Sigmoid colon (tissue), 4 donors: ENCODE data around the gene LRRC2.

Experiments
- CTCF ChIP-seq, 4 experiments: fragments of 450-650 bp in 3 of 4; fragments of 200-600 bp in 1 of 4; IDR thresholded peaks; one replicate each; pipeline ENCODE4 v1.5.1; 2016 to 2019; ENCODE audit warnings: antibody characterized with exemption in 4 of 4, mild to moderate bottlenecking in 3 of 4, moderate library complexity in 2 of 4
- EP300 ChIP-seq, 4 donors: sonication (generic); formaldehyde crosslinking; IDR thresholded peaks; one replicate each; pipeline ENCODE4 v1.6.1; 2017; ENCODE audit warnings: antibody characterized with exemption in 4 of 4
- POLR2A ChIP-seq, 2 donors: fragments of 450-650 bp; IDR thresholded peaks; one replicate each; pipeline ENCODE4 v1.6.1; 2016; ENCODE audit warnings: antibody characterized with exemption in 2 of 2, mild to moderate bottlenecking in 2 of 2, moderate library complexity in 2 of 2
- POLR2AphosphoS5 ChIP-seq, 4 donors: sonication (generic); formaldehyde crosslinking; IDR thresholded peaks; one replicate each; pipeline ENCODE4 v1.6.1; 2017; ENCODE audit warnings: antibody characterized with exemption in 4 of 4

GRCh38 chr3:46557814-46558183 is 8.3 kb downstream of the LRRC2 start:
- TF ChIP-seq POLR2A (IDR thresholded peaks at IDR 0.05) (no peak), CTCF (IDR thresholded peaks at IDR 0.05) (no peak), POLR2AphosphoS5 (IDR thresholded peaks at IDR 0.05) (no peak), EP300 (IDR thresholded peaks at IDR 0.05) (no peak)
